K562 (cell line): ENCODE data around the gene TMOD2. TPM values are rescaled to one million over a fixed set of nuclear protein-coding genes. Genes with fewer than 3 reads are reported as not detected.

Source experiments
- ATAC-seq: fragments of 200-7000 bp; cut with Tn5 transposase; 3 replicates; pipeline ENCODE4 v1.9.1; 2020; ENCODE audit warnings: moderate library complexity
- BruUV-seq: library from RNA; stranded (reverse); fragments of 400-500 nt; replicated peaks from 2 replicates; lab custom pipeline; 2021; lab: Mats Ljungman, UMichigan
- CTCF ChIA-PET: fragments of 300-600 bp; formaldehyde crosslinking; extraction: SDS; loops from one replicate; lab custom pipeline; 2021; ENCODE audit warnings: low intra/inter-chr PET ratio; lab: Yijun Ruan, JAX
- POLR2A ChIA-PET: fragments of 300-600, 350-650 bp; sonication (Branson Sonifier 250); formaldehyde crosslinking; extraction: SDS; loops from one replicate; lab custom pipeline; 2021; ENCODE audit warnings: antibody characterized with exemption, inconsistent platforms; lab: Yijun Ruan, JAX
- DNase-seq, 4 experiments: peaks; one replicate each; pipeline versions ENCODE4 v3.0.0 to v3.0.0-alpha.2; 2011 to 2018; ENCODE audit warnings: low spot score in 3 of 4, mixed read lengths in 3 of 4; ENCODE audit errors: extremely low read depth in 1 of 4
- FAIRE-seq: peaks from 2 replicates; lab custom pipeline; 2011; peaks lifted over from hg19 to GRCh38; lab: Jason Lieb, UNC
- H2AFZ ChIP-seq: 2 replicates; pipeline ENCODE4 v1.6.0; 2011; ENCODE audit warnings: low read depth, low read length, control low read depth, inconsistent platforms
- H3K27ac ChIP-seq: fragments of 200-600 bp; 3 replicates; pipeline ENCODE4 v1.8.0; 2011; ENCODE audit warnings: low read depth, mild to moderate bottlenecking, control low read depth, inconsistent platforms, low read length, moderate library complexity, mixed read lengths; ENCODE audit errors: extremely low read depth
- H3K27me3 ChIP-seq, 2 experiments: fragments of 300-600 bp in 1 of 2; 2 replicates in 1 of 2; 3 replicates in 1 of 2; pipeline versions ENCODE4 v1.6.0 to v1.8.0; 2011; ENCODE audit warnings: inconsistent platforms in 2 of 2, low read length in 2 of 2, mild to moderate bottlenecking in 1 of 2, mixed read lengths in 1 of 2, moderate library complexity in 1 of 2; ENCODE audit not compliant: control insufficient read depth in 2 of 2, insufficient read depth in 2 of 2
- H3K36me3 ChIP-seq: fragments of 300-600 bp; 3 replicates; pipeline ENCODE4 v1.8.0; 2011; ENCODE audit warnings: mild to moderate bottlenecking, low read length, inconsistent platforms; ENCODE audit not compliant: control insufficient read depth, insufficient read depth
- H3K4me1 ChIP-seq, 2 experiments: fragments of 200-600 bp in 1 of 2; replicated peaks in 1 of 2; 2 replicates in 1 of 2; 3 replicates in 1 of 2; pipeline versions ENCODE4 v1.5.1 to v1.8.0; 2011; ENCODE audit warnings: inconsistent platforms in 2 of 2, low read length in 2 of 2, mild to moderate bottlenecking in 1 of 2, mixed read lengths in 1 of 2, moderate library complexity in 1 of 2; ENCODE audit not compliant: control insufficient read depth in 2 of 2, insufficient read depth in 2 of 2
- H3K4me2 ChIP-seq: 2 replicates; pipeline ENCODE4 v1.6.1; 2011; ENCODE audit warnings: low read length, control low read depth, inconsistent platforms, mixed read lengths; ENCODE audit not compliant: insufficient read depth
- H3K4me3 ChIP-seq: fragments of 200-600 bp; sonication (generic), shearing (Covaris generic); 2 replicates; pipeline ENCODE4 v1.5.1; 2016; ENCODE audit warnings: control low read depth, inconsistent platforms
- H3K79me2 ChIP-seq: fragments of 200-600 bp; 3 replicates; pipeline ENCODE4 v1.8.0; 2011; ENCODE audit warnings: low read length, inconsistent platforms; ENCODE audit not compliant: control insufficient read depth, insufficient read depth
- H3K9ac ChIP-seq, 2 experiments: 2 replicates each; pipeline versions ENCODE4 v1.6.0 to v1.6.1; 2011; ENCODE audit warnings: low read depth in 2 of 2, low read length in 2 of 2, control low read depth in 1 of 2, inconsistent platforms in 1 of 2, mild to moderate bottlenecking in 1 of 2, mixed read lengths in 1 of 2; ENCODE audit not compliant: insufficient read depth in 1 of 2
- H3K9me1 ChIP-seq: one replicate; pipeline ENCODE4 v1.6.0; 2011; ENCODE audit warnings: inconsistent platforms, mild to moderate bottlenecking, low read length, moderate library complexity; ENCODE audit not compliant: control insufficient read depth, insufficient read depth
- H3K9me3 ChIP-seq: replicated peaks from 2 replicates; pipeline ENCODE4 v1.5.1; 2011; ENCODE audit warnings: low read depth, low read length, inconsistent platforms; ENCODE audit not compliant: control insufficient read depth, insufficient read depth
- H4K20me1 ChIP-seq: replicated peaks from 2 replicates; pipeline ENCODE4 v1.6.1; 2011; ENCODE audit warnings: low read length, inconsistent platforms, mixed read lengths; ENCODE audit not compliant: control insufficient read depth, insufficient read depth
- BDP1 ChIP-seq: IDR thresholded peaks from 3 replicates; pipeline ENCODE4 v1.6.1; 2011; ENCODE audit not compliant: insufficient read length, insufficient read depth
- CBFA2T3 ChIP-seq: fragments of 450-650 bp; IDR thresholded peaks from 2 replicates; pipeline ENCODE4 v1.6.1; 2017
- CCAR2 ChIP-seq: fragments of 200-400 bp; formaldehyde crosslinking; IDR thresholded peaks from 2 replicates; pipeline ENCODE4 v1.6.1; 2017; ENCODE audit warnings: mild to moderate bottlenecking, low read depth, low read length
- HNRNPL ChIP-seq: fragments of 200-400 bp; formaldehyde crosslinking; IDR thresholded peaks from 2 replicates; pipeline ENCODE4 v1.6.1; 2017; ENCODE audit warnings: low read depth, mild to moderate bottlenecking, low read length
- MTA1 ChIP-seq: fragments of 450-650 bp; IDR thresholded peaks from 2 replicates; pipeline ENCODE4 v1.6.1; 2017; ENCODE audit warnings: borderline replicate concordance
- NCOA4 ChIP-seq: fragments of 450-650 bp; IDR thresholded peaks from 2 replicates; pipeline ENCODE4 v1.6.1; 2018; ENCODE audit warnings: mild to moderate bottlenecking; ENCODE audit not compliant: partially characterized antibody
- NFIC ChIP-seq: fragments of 450-650 bp; IDR thresholded peaks from 2 replicates; pipeline ENCODE4 v1.6.1; 2017; ENCODE audit warnings: mild to moderate bottlenecking, inconsistent platforms
- PBX2 ChIP-seq, 2 experiments: IDR thresholded peaks in 1 of 2; conservative IDR thresholded peaks in 1 of 2; 2 replicates each; pipeline ENCODE4 v1.6.1; 2016; ENCODE audit warnings: low read depth in 2 of 2, mild to moderate bottlenecking in 1 of 2, missing compliant biosample characterization in 1 of 2, missing genetic modification characterization in 1 of 2, moderate library complexity in 1 of 2
- POLR2H ChIP-seq: IDR thresholded peaks from 2 replicates; pipeline ENCODE4 v1.6.1; 2016; ENCODE audit warnings: missing genetic modification characterization, low read depth, mild to moderate bottlenecking, control low read depth, missing compliant biosample characterization, moderate library complexity
- RFX1 ChIP-seq: fragments of 450-650 bp; IDR thresholded peaks from 2 replicates; pipeline ENCODE4 v1.6.1; 2016; ENCODE audit warnings: mild to moderate bottlenecking, moderate library complexity
- WGBS: fragments of 100-300 bp; shearing (Covaris generic); methylation state at CpG from one replicate; pipeline ENCODE4 v1.1.6; 2016; ENCODE audit warnings: low coverage, mixed read lengths; ENCODE audit not compliant: insufficient coverage; ENCODE audit errors: missing lambda C conversion rate; 5-methylcytosine and 5-hydroxymethylcytosine counted together
- in situ Hi-C: fragments of 300-500 bp; cut with MboI; formaldehyde crosslinking; loops from 4 replicates; pipeline ENCODE4 v1.15.0; 2018; ENCODE audit warnings: inconsistent platforms, mixed read lengths
- intact Hi-C: fragments of 100-400 bp; cut with micrococcal nuclease; formaldehyde crosslinking; loops from 2 replicates; pipeline ENCODE4 v1.14.2; 2022
- polyA plus RNA-seq, 8 experiments: library from polyadenylated mRNA; depleted of rRNA in 4 of 8; stranded (reverse) in 5 of 8; unstranded in 3 of 8; fragments of >200 nt; fragmentation: Nextera tagmentation in 2 of 8; fragmentation: Illumina TruSeq in 1 of 8; extraction: Ambion mirVana in 2 of 8; extraction: Trizol in 1 of 8; gene quantifications; 2 replicates each; pipeline versions ENCODE4 v1.2.1 to v1.2.3, GENCODE V29; 2011 to 2014; ENCODE audit warnings: inconsistent platforms in 1 of 8, missing spikeins in 1 of 8
- total RNA-seq, 7 experiments: library from RNA; depleted of rRNA in 6 of 7; stranded (reverse); fragments of >200 nt in 6 of 7; fragmentation: Illumina TruSeq in 2 of 7; extraction: Trizol in 2 of 7; gene quantifications; 2 replicates each; pipeline versions ENCODE4 v1.2.1 to v1.2.3, GENCODE V29; 2011 to 2021; ENCODE audit warnings: low replicate concordance in 1 of 7

TMOD2 gene
- total and polyA plus RNA-seq, 9 of the 15 experiments (the other 6 are each of a cell fraction or from before 2014, with no cell fraction given): 0.49 to 3.8 (median 3.0) TPM

GRCh38 chr15:51849860-51850259 is 98.5 kb downstream of the TMOD2 start (continued):
- no peak for TF ChIP-seq PBX2 (CRISPR knock-in tag; IDR thresholded peaks at IDR 0.05; ENCODE audit: low read depth)
- no peak for TF ChIP-seq PBX2 (tag; conservative IDR thresholded peaks at IDR 0.05; ENCODE audit: low read depth)
- TF ChIP-seq CBFA2T3: no peak
- TF ChIP-seq NCOA4: no peak
- TF ChIP-seq BDP1: no peak

- Histone ChIP-seq H3K9me3 (no peaks in the 10 kb centered on the region), H3K9ac (no peak overlapping the region), H4K20me1 (peaks cover 11% of the 10 kb centered on the region; the same call in 1 of the 2 replicates), H3K4me2 (no peak overlapping the region), H3K4me1 (peaks cover 0 to 4% of the 10 kb centered on the region in 2 experiments; a peak in 2 of 5 replicates), H3K9me1 (no peaks in the 10 kb centered on the region), H3K27me3 (no peaks in the 10 kb centered on the region), H2AFZ (no peak overlapping the region), H3K27ac (no peak overlapping the region), H3K4me3 (no peak overlapping the region), H3K36me3 (no peaks in the 10 kb centered on the region), H3K79me2 (peaks cover 73% of the 10 kb centered on the region)
- BruUV-seq: no TSS peak
- ChIA-PET CTCF (interaction anchor here (0.7 kb wide), 1 partner anchor 870 kb away, joined by 3 read pairs; no protein-coding TSS in a partner anchor), POLR2A (interaction anchor here (0.6 to 5.3 kb wide), 2 partner anchors 10 to 836 kb away, joined by 3 to 30 read pairs; no protein-coding TSS in a partner anchor)
- ATAC-seq (no peak), FAIRE-seq (no peak), DNase-seq (no peak)
- intact Hi-C loops (no loop called here), in situ Hi-C loops (no loop called here)
- 57% methylated on average over 2 of the region's 2 CpGs for WGBS
- no peak for TF ChIP-seq NFIC
- no peak for TF ChIP-seq MTA1
- no peak for TF ChIP-seq RFX1
- TF ChIP-seq HNRNPL: no peak
- no peak for TF ChIP-seq CCAR2
- no peak for TF ChIP-seq POLR2H (tag)
These were observed 102.6 kb downstream of the TMOD2 start for GRCh38 chr15:51853998-51854397.
